Activated CD4-positive, alpha-beta T cell treated with anti-CD3 and anti-CD28 coated beads for 1 hour (primary cell): ENCODE results near the gene TMEM258.
A peak's percentile ranks its signal among the peaks of the same experiment; 100 is the strongest.

ENCODE experiments used
- DNase-seq: peaks from one replicate; pipeline ENCODE4 v3.0.0-alpha.2; 2020

TMEM258 gene

DNA sequence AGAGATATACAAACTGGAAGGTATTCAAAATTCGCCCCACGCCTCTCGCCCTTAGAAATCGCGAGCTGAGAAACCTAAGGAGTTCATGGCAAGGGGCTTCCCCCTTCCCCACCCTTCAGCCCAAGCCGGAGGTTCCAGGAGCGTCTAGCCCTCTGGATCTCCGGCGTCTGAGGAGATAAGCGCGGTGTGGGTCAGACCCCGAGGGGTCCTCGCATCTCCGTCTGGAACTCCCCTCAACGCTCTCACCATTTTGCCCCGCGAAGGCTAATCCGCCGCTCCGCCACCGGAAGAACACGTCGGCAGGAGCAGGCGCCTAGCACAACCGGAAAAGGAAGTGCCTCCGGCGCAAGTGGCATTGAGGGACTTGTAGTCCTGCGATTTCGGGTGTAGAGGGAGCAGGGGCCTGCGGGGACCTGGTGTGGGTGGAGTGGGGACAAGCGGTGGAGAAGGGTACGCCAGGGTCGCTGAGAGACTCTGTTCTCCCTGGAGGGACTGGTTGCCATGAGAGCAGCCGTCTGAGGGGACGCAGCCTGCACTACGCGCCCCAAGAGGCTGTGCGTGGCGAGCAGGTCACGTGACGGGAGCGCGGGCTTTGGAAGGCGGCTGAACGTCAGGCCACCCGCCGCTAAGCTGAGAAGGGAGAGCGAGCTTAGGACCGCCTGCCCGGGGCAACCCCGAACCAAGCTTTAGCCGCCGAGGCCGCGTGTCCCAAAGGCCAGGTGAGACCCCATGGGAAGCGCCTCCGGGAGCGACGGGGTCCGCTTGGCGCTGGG is at the start of gene TMEM258, which contains the start of gene FEN1:
TMEM258 (minus strand) TSS at position 290 of the 773 bp plus-strand sequence; CDS start at position 249, 41 bp downstream.
FEN1 (plus strand) TSS at position 602 of the 773 bp plus-strand sequence. CDS start 2,451 bp downstream, outside the sequence.
- DNase-seq, result peak; percentile 77

DNA sequence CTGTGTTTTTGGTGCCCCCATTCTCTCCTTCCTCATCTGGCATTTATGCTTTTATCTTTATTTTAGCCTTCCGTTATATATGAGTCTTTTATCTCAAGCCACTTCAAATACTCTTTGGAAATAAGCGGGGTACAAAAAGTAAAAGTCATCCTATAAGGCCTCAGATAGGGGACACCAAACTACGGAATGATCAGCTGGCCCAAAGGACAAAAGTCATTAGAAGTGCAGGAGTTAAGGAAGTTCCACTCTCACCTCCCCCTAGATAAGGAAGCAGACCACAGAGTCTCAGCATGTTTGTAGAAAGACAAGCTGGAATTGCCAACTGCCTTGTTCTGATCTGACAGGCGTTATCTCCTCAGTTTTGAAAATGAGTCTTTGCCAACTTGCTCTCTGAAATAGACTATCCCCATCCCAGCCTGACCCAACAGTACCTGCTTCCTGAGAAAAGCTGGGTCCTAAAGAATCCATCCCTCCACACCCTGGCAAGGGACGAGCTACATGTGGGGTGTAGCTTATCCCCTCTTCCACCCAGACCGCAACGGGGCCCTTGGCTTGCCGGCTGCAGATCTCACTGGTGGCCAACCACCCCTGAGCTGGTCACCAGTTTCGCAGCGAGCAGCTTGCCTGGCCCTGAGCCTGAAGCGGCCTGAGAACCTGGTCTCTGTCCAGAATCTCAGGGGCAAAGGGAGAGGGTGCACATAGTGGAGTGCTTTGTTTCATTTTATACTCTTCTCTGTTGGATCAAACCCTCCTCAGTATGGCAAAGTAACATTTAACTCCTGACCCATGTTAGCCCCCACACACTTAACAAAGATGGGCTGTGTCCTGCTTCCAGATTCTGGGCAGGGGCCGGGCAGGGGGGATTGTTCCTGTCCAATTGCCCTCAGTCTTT is 49.5 kb upstream of the TMEM258 start:
- no peak for DNase-seq

DNA sequence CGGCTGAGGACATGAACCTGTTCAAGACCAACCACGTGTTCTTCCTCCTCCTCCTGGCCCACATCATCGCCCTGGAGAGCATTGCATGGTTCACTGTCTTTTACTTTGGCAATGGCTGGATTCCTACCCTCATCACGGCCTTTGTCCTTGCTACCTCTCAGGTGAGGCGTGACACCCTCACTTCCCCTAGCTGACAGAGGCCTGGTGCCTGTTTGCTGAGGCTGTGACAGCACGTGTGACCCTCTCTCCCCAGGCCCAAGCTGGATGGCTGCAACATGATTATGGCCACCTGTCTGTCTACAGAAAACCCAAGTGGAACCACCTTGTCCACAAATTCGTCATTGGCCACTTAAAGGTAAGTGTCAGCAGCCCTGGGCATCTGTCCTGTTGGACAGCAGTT is 48.0 kb upstream of the TMEM258 start:
- DNase-seq, result no peak

DNA sequence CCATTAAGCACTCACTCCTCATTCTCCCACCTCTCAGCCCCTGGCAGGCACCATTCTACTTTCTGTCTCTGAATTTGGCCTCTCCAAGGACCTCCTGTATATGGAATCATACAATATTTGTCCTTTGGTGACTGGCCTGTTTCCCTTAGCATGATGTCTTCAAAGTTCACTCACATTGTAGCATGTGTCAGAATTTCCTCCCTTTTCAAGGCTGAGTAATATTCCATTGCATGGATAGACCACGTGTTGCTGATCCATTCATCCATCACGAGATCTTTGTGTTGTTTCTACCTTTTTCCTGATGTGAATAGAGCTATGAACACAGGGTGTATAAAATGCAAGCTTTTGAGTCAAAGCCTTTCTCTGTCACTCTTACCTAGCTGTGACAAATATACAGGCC is 47.3 kb upstream of the TMEM258 start:
- no peak for DNase-seq

DNA sequence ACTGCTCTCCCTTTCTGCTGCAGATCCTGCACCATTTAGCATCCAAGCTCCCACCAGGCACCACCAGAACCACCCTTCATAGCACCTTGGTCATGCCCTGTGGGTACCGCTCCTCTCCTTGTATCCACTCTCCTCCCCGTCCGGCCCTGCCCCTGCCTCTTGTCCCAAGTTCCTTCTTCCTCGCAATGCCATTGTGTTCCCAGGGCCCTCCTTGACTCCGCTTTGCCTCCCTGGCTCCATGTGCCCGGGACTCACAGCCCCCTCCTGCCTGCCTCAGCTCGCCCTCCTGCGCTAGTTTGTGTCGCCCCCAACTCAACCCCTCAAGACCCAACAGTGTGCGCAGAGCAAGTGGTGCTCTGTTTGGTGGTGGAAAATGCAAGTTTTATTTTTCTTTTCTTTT is 46.5 kb upstream of the TMEM258 start:
- DNase-seq, result no peak

DNA sequence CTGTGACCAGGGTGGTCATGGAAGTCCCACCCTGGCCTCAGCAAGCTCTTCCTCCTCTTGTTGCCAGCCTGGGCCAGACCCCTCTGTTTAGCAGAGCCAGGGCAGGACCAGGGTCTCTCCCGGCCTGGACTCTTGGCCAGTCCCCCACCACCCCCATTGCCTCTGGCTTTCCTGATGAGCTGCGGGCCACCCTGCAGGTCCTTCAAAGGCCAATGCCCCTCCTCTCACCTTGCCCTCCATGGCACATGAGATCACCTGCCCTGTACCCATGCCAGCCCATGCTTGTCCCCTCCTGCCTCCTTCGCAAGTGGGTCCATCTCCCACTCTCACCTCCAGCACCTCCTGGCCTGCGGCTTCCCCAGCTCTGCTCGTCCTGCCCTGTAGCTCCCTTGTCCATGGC is 46.1 kb upstream of the TMEM258 start:
- DNase-seq, result no peak

DNA sequence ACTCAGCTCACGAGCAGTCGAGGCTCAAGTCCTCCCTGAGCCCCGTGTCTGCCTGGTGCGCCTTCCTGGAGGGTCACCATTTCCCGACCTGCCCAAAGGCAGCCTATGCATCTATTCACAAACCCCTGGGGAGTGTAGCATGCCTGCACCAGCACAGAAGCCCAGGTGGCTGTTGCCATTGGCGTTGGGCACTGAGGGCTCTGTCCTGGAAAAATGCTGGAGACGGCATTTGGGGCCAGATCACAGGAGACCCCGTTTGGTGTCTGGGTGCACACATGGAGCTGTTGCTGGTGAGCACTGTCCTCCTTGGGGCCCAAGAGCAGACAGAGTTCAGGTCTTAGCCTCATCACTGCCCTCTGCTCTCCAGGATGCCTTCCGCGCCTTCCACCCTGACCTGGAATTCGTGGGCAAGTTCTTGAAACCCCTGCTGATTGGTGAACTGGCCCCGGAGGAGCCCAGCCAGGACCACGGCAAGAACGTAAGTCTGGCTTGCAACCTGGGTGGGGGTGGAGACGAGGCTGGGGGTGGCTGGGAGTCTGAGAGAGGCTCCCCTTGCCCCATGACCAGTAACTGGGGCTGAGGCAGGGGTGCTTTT is 45.1 kb upstream of the TMEM258 start:
- DNase-seq, result no peak

DNA sequence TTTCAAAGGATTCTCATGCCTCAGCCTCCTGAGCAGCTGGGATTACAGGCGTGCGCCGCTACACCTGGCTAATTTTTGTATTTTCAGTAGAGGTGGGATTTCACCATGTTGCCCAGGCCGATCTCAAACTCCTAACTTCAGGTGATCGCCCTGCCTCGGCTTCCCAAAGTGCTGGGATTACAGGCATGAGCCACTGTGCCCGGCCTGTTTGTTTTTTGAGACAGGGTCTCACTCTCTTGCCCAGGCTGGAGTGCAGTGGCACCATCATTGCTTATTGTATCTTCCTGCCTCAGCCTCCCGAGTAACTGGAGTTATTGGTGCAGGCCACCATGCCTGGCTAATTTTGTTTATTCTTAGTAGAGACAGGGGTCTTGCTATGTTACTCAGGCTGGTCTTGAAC is 43.8 kb upstream of the TMEM258 start:
- DNase-seq, result no peak

DNA sequence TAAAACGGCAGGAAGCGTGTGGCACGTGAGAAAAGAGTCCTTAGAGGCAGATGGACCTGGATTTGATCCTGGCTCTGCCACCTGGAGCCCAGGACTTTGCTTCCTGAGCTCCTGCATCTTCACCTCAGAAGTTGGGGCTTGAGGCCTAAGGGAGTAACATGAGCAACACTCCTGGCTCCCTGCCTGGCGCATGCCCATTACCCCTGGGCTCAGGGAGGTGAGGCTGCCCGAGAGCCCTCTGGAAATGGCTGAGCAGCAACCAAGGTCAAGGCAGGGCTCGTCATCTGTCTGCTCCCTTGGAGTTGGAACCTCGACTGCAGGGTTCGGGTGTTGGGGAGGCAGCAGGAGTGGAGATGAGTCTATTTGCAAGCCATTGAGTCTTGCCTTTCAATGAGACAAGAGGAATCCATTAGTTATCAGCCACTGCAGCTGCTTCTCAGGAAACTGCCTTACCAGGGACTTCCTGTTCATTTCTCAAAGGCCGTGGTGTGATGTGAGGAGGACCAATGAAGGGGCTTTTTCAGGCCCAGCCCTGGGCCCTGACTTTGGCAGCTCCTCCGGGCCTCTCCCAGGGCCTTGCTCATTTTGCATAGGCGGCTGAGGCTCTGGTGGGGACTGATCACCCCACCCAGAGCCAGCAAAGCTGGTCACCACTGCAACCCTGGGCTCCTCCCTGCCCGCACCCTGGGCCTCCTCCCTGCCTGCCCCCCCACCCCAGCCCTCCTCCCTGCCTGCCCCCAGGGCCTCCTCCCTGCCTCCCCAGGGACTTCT is 42.1 kb upstream of the TMEM258 start:
- DNase-seq, result no peak

DNA sequence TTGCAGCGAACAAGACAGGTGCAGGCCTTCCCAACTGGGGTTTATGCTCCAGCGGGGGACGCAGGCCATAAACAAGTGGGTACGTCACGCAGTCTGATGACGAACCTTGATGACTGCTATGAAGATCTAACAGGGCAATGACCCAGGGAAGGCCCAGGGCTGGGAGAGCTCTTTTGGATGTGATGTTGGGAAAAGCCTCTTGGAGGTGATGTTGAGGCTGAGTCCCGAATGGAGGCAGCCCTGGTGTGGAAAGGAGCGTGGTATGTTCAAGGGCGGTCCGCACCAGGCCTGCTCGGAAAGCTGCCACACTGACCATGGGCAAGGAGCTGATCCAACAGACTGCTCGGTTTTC is 41.5 kb upstream of the TMEM258 start:
- no peak for DNase-seq

DNA sequence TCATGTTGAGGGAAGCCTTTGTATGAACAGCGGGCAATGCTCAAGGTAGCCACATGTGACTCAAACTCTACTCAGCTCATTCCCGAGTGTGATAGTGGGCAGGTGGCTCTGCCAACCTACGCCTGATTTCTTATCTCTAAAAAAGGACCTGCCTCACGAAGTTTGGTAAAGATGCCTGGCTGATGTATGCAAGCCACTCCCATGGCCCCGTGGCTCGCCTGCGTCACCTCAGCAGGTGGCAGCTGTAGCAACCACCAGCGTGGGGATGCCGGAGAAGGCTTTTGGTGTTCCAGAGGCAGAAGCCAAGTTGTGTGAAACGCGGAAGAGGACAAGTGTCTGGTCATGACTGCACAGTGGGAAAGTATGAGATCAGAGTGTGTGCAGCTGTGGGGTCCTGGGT is 41.1 kb upstream of the TMEM258 start:
- DNase-seq, result no peak

DNA sequence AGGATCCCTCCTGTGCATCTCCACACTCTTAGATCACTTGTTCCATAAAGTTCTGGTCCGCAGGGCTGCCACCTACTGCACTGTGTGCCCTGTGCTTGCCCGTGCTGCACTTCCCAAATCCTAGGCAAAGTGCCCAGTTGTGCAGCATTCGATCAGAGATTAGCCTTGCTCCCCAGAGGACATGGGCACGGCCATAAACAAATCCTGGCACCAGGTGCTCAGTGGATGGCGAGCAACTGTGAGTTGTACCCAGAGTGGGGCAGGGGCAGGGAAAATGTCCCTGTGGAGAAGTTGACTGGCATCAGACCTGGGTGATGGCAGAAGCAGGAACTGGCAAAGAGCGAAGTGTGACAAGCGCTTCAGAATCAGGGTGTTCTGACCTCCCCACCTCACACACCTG is 40.4 kb upstream of the TMEM258 start:
- DNase-seq, result no peak

DNA sequence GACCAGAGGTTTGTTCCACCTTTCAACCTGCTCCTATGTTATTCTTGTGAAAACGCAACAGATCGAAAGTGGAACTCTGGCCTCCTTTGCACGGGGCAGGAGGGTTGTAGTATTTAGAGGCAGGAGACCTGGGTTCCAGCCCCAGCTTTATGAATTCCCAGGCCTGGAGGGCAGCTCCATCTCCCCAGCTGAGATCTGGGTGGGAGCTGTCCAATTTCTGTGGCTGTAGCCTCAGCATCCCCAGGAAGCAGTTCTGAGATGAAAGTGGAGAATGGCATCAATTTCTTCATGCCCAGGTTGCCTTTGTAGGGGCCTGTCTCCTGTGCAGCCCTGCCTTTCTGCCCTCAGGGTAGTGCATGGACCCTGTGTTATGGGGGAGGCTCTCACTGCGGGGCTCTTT is 39.8 kb upstream of the TMEM258 start:
- DNase-seq, result no peak

DNA sequence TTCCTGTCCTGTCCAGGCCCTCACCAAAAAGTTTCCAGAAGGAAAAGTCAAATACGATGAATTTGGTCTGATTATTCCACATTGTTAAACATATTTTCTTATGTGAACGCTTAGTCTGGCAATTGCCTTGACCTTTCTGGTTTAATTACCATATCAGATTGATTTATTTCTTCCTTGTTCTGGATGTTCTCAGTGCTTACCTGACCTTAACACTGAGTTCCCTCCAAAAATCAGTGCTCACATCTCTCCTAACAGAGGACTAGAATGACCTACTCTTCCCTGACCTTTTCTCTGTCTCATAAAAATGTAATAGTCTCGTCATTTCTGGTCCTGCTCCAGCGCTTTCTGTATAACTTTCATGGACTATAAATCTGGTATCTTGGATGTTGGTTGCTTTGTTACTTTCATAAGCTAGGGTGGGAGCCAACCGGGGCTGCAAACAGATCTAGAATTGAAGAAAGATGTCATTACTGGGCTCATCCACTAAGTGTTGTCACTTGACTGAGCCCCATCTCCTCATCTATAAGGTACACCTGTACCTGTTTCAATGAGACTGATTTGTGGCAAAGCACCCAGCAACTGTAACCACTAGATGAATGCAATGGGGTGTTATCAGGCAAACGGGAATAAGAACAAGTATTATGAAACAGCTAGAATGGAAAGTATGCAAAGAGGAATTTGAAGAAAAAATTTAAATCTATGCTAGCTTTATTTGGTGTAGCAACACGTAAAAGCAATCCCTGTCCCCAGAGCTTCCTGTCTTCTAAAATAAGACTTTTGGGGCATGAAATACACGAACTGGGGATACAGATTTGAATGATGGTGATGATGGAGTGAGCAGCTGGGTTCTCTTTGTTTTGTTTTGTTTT is 38.1 kb upstream of the TMEM258 start:
- DNase-seq, result no peak

DNA sequence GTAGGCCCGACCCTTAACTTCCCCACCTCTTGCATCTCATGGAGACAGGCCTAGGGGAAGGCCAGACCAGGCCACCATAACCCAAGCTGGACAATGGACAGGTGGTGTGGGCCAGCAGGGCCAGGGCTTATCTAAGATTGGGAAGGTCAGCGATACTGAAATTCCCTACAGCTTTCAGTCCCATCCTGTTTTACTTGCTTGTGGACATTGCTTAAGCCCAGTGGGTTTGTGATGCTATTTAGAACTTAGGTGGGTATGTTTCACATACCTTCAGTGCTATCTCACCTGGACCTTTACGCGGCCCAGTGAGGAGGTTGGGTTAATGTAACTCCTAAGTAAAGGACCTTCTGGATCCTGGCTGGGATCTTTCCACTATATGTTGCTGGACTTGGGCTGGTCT is 37.4 kb upstream of the TMEM258 start:
- DNase-seq, result no peak

DNA sequence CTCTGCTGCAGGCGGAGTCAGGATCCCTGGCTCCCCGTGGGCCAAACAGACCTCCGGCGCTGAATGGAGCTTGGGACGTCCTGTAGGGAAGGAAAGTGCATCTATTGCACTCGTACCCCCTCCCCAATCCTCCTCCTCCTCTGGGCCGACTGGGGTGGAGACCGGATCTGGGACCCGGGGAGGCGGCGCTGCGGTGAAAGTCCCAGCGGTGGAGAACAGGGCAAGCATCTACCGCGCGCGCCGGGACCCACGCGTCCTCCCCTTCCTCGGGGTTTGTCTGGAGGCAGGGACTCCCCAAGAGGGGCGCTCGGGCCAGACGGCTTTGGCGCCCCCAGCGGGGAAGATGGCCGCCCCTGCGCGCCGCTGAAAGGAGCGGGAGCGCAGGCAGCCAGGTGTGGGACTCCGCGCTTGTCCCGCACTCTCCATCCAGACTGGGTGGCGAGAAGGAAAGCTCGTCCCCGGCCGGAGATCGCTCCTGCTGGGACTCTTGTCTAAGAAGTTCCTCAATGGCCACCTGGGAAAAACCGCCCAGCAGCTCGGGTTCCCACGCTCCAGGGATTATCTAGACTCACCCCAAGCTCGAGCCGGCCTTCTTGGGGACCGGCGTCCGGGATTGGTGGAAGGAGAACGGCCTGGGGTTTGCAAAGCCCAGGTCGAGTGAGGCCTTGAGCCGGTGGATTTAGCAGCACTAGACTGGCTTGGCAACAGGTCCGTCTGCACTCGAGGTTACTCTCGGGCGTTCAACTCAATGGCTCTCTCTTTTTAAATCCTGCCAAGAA is 36.4 kb upstream of the TMEM258 start:
- no peak for DNase-seq

DNA sequence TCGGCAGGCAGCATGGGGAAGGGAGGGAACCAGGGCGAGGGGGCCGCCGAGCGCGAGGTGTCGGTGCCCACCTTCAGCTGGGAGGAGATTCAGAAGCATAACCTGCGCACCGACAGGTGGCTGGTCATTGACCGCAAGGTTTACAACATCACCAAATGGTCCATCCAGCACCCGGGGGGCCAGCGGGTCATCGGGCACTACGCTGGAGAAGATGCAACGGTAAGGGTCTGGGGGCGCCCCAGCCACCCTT is 35.9 kb upstream of the TMEM258 start:
- no peak for DNase-seq

DNA sequence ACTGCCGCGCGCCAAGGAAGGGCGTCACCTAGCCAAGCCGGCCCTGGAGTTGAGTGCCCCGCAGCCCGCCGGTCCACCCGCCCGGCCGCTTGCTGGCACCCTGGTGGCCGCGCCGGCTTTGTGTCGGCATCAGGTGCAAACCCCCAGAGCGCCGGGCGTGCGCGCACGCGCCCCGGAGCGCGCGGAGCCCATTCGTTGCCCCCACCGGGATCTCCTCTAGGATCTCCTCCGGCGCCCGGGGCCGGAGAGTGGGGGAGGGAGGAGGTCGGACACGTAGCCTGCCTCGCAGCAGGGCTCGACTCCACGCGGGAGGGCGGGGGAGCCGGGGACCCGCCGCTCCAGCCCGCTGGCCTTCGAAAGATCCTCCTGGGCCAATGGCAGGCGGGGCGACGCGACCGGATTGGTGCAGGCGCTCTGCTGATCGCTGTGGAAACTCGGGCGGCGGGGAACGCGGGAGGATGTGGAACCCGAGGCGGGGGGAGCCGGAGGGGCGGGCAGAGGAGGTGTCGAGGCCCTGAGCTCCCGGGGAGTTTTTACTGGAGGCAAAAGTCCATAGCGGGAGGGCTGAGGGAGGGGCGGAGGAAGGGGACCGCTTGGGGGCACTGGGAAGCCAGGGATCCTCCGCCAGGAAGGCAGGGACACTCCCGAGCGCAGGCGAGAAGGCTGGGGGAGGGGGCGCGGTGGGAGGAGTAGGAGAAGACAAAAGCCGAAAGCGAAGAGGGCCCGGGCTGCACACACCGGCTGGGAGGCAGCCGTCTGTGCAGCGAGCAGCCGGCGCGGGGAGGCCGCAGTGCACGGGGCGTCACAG is 35.4 kb upstream of the TMEM258 start, which contains the start of gene FADS2:
FADS2 (plus strand) TSS at position 730 of the 808 bp plus-strand sequence. CDS start 91 bp downstream, outside the sequence.
- peak; percentile 37 for DNase-seq

DNA sequence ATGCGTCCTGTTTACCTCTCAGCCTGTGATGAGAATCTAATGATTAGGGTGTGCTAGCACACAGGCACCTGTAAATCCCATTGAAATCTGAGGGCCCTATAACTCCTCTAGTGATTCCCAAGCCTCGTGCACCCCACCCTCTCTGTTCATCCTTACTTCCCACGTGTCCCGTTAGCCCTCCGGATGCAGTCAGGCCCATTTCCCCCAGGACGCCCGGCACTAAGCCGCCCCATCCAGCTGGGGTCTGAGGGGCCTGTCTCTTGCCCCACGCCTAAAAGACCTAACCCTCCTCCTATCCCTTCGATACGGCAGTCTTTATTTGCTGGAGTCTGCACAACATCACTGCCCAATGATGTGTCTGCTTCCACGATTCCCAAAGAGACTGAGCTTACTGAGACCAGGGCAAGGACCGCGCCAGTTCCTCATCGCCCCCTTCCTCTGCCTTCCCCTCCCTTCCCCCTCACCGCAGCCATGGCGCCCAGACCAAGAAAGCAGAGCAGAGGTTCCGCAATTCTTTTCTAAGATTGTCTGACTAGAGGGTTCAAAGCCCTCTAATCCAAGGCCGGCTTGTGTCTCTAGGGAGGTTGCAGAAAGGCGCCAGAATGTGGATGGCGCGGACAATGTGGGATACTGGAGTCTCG is 34.7 kb upstream of the TMEM258 start:
- DNase-seq, result no peak

DNA sequence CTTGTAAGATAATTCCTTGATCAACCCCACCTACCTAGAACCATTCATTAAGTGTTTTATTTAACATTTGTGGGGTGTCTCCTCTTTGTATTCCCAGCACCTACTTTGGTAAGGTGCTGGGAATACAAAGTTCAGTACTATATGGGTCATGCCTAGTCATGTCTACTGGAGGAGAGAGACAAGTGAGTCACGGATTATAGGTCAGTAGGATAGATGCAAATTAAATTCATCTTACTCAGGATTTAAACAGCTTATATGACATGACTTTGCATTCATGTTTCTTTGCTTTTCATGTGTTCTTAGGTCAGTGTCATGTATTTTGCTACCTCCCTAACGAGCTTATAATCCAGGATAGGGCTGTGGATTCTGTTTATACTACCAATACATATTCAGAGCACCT is 27.8 kb upstream of the TMEM258 start:
- no peak for DNase-seq
